ENCODE measurements around the gene DHRS7B. TPM values are rescaled to one million over a fixed set of nuclear protein-coding genes. Genes with fewer than 3 reads are reported as not detected.
"Not testable (repeated sequence)": the region's sequence is repeated elsewhere in the genome, so short reads cannot be mapped to it uniquely, and the experiment has no call there.

The DHRS7B gene
- total and polyA plus RNA-seq, 2 of the 13 experiments (the other 11 are each of a cell fraction or from before 2014, with no cell fraction given), result 20.0 to 35.8 TPM

- H3K4me2 ChIP-seq (ENCODE audit: low read depth, low read length); in situ Hi-C loops (cut with HindIII; ENCODE audit: extremely low pct_ligation_motif_present, low pct_unique_long_range_greater_than_20kb); CTCF ChIA-PET (ENCODE audit: low intra/inter-chr PET ratio, low total read pairs); BruUV-seq (replicated peaks); ATAC-seq; POLR2A ChIA-PET; H3K36me3 ChIP-seq (replicated peaks in 1 of 2; ENCODE audit: control insufficient read depth in 1 of 2, insufficient read depth in 2 of 2, low read length in 2 of 2); DNase-seq (ENCODE audit: low spot score); FAIRE-seq; H2AFZ ChIP-seq (ENCODE audit: low read length); H3K4me1 ChIP-seq (ENCODE audit: insufficient read depth, low read length); H3K9me3 ChIP-seq (ENCODE audit: low read length); intact Hi-C loops (cut with micrococcal nuclease; ENCODE audit: unreplicated experiment); H3K9ac ChIP-seq (ENCODE audit: insufficient read depth, low read depth, low read length); H3K27ac ChIP-seq (ENCODE audit: extremely low read length, insufficient read depth, low read length); H4K20me1 ChIP-seq (ENCODE audit: insufficient read depth, low read length); H3K4me3 ChIP-seq (replicated peaks in 1 of 3; ENCODE audit: insufficient read depth in 1 of 3, low read depth in 2 of 3, low read length in 3 of 3); H3K79me2 ChIP-seq (ENCODE audit: insufficient read depth, low read length): not testable (repeated sequence)
- H3K27me3 ChIP-seq (ENCODE audit: control insufficient read depth in 1 of 2, insufficient read depth in 2 of 2, low read length in 2 of 2), result peaks cover 0 to 11% of the 10 kb centered on the region in 2 experiments; a peak in 2 of 5 replicates
- WGBS (ENCODE audit: low lambda C conversion rate), result 0% methylated on average over 1 of the region's 1 CpG
- TF ChIP-seq NFYB (CRISPR knock-in tag; IDR thresholded peaks at IDR 0.05), result peak; percentile 52; the same call in 1 of the 2 replicates
- TF ChIP-seq NFYC (CRISPR knock-in tag; IDR thresholded peaks at IDR 0.05), result peak; percentile 26; the same call in 1 of the 2 replicates
These were observed 41.5 kb upstream of the DHRS7B start for GRCh38 chr17:21085280-21085679.

- Histone ChIP-seq H3K27ac (ENCODE audit: extremely low read length, insufficient read depth, low read length) (no peak overlapping the region), H2AFZ (ENCODE audit: low read length) (no peak overlapping the region), H3K9me3 (ENCODE audit: low read length) (no peaks in the 10 kb centered on the region), H3K4me1 (ENCODE audit: insufficient read depth, low read length) (no peaks in the 10 kb centered on the region), H3K9ac (ENCODE audit: insufficient read depth, low read depth, low read length) (no peak overlapping the region), H3K79me2 (ENCODE audit: insufficient read depth, low read length) (no peaks in the 10 kb centered on the region), H4K20me1 (ENCODE audit: insufficient read depth, low read length) (no peaks in the 10 kb centered on the region), H3K36me3 (replicated peaks in 1 of 2; ENCODE audit: control insufficient read depth in 1 of 2, insufficient read depth in 2 of 2, low read length in 2 of 2) (no peaks in the 10 kb centered on the region), H3K4me3 (replicated peaks in 1 of 3; ENCODE audit: insufficient read depth in 1 of 3, low read depth in 2 of 3, low read length in 3 of 3) (no peak overlapping the region), H3K4me2 (ENCODE audit: low read depth, low read length) (no peak overlapping the region), H3K27me3 (ENCODE audit: control insufficient read depth in 1 of 2, insufficient read depth in 2 of 2, low read length in 2 of 2) (peaks cover 0 to 11% of the 10 kb centered on the region in 2 experiments; a peak in 2 of 5 replicates)
- intact Hi-C loops (cut with micrococcal nuclease; ENCODE audit: unreplicated experiment) (no loop called here), in situ Hi-C loops (cut with HindIII; ENCODE audit: extremely low pct_ligation_motif_present, low pct_unique_long_range_greater_than_20kb) (no loop called here)
- POLR2A ChIA-PET, result no interaction called here
- ATAC-seq (no peak), DNase-seq (ENCODE audit: low spot score) (no peak), FAIRE-seq (no peak)
- no TSS peak for BruUV-seq (replicated peaks)
- 80% methylated on average over 21 of the region's 32 CpGs for WGBS (ENCODE audit: low lambda C conversion rate)
- TF ChIP-seq SIX4 (CRISPR knock-in tag; IDR thresholded peaks at IDR 0.05), result no peak
- no peak for TF ChIP-seq ZNF121 (CRISPR knock-in tag; IDR thresholded peaks at IDR 0.05)
- no peak for TF ChIP-seq HOXA3 (CRISPR knock-in tag; IDR thresholded peaks at IDR 0.05)
- TF ChIP-seq ZSCAN12 (CRISPR knock-in tag; IDR thresholded peaks at IDR 0.05), result no peak
- no peak for TF ChIP-seq ZNF362 (CRISPR knock-in tag; IDR thresholded peaks at IDR 0.05; ENCODE audit: borderline replicate concordance)
- TF ChIP-seq ZNF549 (CRISPR knock-in tag; IDR thresholded peaks at IDR 0.05), result no peak
- TF ChIP-seq MIER3 (CRISPR knock-in tag; IDR thresholded peaks at IDR 0.05; ENCODE audit: borderline replicate concordance), result no peak
- no peak for TF ChIP-seq JUND (CRISPR knock-in tag; IDR thresholded peaks at IDR 0.05)
- CTCF ChIA-PET (ENCODE audit: low intra/inter-chr PET ratio, low total read pairs), result no interaction called here
These were observed 41.1 kb upstream of the DHRS7B start for GRCh38 chr17:21085707-21086106.
